Activated CD8-positive, alpha-beta memory T cell treated with anti-CD3 and anti-CD28 coated beads, Interleukin-2, amount 50 U/mL, for 1 hour (primary cell): ENCODE results near the gene F8A3.
"Not testable (repeated sequence)": the region's sequence is repeated elsewhere in the genome, so short reads cannot be mapped to it uniquely, and the experiment has no call there.

Source experiments
- DNase-seq: peaks from one replicate; pipeline ENCODE4 v3.0.0-alpha.2; 2020; ENCODE audit errors: extremely low read depth

F8A3 gene

DNA sequence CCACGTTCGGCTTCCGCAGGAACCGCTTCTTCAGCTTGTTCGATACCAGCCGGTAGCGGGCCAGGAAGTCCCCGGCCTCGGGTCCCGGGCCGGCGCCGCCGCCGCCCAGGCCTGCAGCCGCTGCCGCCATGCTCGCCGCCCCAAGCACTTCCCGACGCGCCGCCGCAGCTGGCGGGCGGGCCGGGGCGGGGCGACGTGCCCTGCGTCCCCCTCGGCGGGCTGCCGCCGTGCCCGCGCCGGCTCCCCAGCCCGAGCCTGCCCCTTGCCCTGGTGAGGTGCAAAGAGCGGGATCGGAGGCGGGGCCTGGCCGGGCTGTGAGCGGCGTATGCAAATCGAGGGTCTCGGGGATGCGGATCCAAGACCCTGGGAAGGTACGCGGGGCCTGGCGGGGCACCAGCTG, at the start of gene F8A3:
Gene F8A3, minus strand, starts transcription at position 150 of the 400 bp plus-strand sequence. Its CDS starts 20 bp downstream, at position 130.
- not testable (repeated sequence) for DNase-seq

DNA sequence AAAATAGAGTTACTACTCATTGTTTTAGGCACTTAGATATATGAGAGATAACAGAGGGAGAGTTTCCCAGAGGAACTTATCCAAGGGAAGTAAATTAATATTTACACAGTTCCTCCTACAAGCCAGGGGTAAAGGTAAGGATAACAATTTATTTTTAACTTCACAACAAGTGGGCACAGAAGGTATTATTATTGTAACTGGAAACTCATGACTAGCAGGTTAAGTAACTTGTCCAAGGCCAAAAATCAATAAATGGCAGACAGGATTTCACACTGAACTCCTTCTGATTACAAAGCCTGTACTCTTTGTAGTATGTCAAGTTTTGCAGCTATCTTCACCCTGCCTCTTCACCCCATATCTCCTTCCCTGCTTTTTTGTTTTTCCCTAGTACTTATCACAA, 46.9 kb upstream of the F8A3 start:
- no peak for DNase-seq

DNA sequence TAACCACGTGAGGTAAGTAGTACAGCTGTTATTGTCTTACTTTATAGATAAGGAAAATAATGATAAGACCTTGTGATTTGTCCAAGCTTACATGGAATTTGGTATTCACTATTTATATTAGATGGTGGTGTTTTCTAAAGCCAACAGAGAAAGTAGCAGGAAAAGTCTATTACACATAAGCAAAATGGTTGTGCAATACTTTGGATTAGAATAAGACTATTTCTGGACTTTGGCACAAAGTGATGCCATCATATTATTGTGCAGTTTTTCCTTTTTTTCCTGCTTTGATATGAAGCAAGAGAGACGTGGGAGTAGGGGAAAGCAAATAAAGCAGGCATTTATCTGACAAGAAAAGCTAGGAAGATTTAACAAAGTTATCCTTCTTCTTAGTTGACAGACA, 36.7 kb upstream of the F8A3 start:
- DNase-seq = not testable (repeated sequence)

DNA sequence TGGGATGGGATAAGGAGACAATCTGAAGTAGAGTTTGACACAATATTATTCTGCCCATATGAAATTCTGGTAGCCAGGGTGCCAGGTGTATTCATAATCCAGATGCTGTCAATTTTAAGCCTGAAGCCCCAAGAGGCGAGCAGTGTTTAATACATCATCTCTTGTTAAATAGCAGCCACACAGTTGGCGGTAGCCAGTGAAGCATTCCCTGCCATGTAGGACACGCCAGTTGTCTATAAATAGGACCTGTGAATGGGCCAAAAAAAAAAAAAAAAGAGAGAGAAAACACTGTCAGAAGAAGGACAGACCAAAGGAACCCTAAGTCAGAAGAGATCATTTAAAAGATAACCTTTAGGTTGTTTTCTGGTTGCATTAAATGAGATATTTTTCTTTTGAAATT, 33.0 kb upstream of the F8A3 start:
- DNase-seq = not testable (repeated sequence)

DNA sequence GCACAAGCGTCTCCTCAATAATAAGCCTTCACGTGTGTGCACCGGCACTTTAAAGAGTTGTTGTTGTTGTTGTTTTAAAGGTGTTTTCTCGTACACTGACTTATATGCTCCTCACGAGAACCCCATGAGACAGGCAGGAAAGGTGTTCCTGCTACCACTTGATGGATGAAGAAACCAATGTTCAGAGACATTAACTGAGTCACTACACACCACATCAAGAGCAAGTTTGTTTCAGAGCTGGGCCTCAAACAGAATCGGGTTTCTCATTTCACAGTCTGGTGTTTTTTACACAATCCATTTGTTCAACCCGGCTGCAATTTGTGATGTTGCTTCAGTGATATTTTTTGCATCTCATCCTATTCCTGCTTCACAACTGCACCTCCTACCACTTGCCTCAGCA, 18.7 kb upstream of the F8A3 start:
- DNase-seq = not testable (repeated sequence)

- not testable (repeated sequence) for DNase-seq
Measured at GRCh38 chrX:155466269-155466938, 8.0 kb upstream of the F8A3 start.

GRCh38 chrX:155460501-155460900, 2.1 kb upstream of the F8A3 start:
- DNase-seq = not testable (repeated sequence)

DNA sequence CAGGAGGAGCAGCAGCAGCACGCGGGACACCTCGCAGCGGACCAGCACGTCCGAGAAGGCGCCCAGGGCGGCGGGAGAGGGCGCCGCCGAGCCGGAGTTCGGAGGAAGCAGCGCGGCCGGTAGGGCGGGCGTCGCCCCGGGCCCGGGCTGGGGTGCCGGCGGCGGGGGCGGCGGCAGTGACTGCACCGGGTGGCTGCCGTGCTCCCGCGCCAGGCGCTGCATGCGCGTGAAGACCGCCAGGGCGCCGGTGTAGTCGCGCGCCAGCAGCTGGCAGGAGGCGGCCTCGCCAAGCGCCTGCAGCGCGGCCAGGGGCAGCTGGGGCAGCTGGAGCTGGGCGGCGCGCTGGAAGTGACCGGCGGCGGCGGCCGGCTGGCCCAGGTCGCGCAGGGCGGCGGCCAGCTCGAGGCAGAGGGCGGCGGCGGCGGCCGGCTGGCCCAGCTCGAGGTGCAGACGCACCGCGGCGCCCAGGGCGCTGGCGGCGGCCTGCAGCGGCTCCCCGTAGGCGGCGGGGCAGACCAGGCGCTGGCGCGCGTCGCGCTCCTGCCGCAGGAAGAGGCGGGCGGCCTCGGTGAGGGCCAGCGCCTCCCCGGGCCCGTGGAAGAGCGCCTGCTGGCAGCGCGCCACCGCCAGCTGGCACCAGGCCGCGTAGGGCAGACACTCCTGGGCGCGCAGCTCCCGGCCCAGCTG, 516 bp downstream of the F8A3 start:
- not testable (repeated sequence) for DNase-seq

- DNase-seq = no peak
Measured at GRCh38 chrX:155441097-155441496, 17.3 kb downstream of the F8A3 start.

DNA sequence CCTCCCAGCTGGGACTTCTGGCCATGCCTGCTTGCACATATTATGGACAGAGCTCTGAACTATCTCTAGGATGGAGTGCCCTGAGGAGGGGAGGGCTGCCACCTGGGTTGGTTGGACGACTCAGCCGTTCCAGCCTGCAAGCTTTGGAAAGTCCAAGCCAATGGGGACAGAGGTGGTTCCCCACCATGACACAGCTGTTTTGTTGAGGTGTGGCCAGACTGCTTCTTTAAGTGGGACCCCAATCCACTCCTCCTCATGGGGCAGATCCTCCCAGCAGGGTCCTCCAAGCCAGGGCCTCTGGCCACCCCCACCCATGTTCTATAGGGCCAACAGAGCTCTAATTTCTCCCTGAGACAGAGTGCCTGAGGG, 22.7 kb downstream of the F8A3 start:
- DNase-seq = no peak

- DNase-seq = no peak
Measured at GRCh38 chrX:155434906-155435743, 23.3 kb downstream of the F8A3 start.

DNA sequence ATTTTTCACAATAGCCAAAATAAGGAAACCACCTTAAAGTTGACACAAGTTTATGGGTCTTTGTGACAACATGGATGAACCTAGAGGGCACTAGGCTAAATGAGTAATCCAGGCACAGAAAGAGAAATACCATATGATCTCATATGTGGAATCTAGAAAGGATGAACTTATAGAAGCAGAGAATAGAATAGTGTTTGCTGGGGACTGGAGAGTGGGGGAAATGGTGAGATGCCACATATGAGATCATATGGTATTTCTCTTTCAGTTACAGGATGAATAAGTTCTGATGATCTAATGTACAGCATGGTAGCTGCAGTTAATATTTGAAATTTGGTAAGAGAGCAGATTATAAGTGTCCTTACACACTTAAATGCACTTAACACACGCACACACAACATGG, 40.7 kb downstream of the F8A3 start:
- DNase-seq = no peak
